ENCODE data around the gene GRM7.

GRM7 gene

GRCh38 chr3:7637694-7638093, 776.8 kb downstream of the GRM7 start:
- no peak for DNase-seq (ENCODE audit: low read depth in 1 of 2, low spot score in 1 of 2)
- no peak for TF ChIP-seq SPI1 (IDR thresholded peaks at IDR 0.05; ENCODE audit: borderline replicate concordance, low read depth)
- no peak for TF ChIP-seq GABPA (IDR thresholded peaks at IDR 0.05; ENCODE audit: low read depth)
- no peak for TF ChIP-seq POLR2AphosphoS5 (IDR thresholded peaks at IDR 0.05; ENCODE audit: low read depth)
- no peak for TF ChIP-seq REST (IDR thresholded peaks at IDR 0.05; ENCODE audit: insufficient replicate concordance, low read depth)
- TF ChIP-seq, protein P1, sequence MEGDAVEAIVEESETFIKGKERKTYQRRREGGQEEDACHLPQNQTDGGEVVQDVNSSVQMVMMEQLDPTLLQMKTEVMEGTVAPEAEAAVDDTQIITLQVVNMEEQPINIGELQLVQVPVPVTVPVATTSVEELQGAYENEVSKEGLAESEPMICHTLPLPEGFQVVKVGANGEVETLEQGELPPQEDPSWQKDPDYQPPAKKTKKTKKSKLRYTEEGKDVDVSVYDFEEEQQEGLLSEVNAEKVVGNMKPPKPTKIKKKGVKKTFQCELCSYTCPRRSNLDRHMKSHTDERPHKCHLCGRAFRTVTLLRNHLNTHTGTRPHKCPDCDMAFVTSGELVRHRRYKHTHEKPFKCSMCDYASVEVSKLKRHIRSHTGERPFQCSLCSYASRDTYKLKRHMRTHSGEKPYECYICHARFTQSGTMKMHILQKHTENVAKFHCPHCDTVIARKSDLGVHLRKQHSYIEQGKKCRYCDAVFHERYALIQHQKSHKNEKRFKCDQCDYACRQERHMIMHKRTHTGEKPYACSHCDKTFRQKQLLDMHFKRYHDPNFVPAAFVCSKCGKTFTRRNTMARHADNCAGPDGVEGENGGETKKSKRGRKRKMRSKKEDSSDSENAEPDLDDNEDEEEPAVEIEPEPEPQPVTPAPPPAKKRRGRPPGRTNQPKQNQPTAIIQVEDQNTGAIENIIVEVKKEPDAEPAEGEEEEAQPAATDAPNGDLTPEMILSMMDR (IDR thresholded peaks at IDR 0.05; ENCODE audit: insufficient read depth, low read length) = no peak
- Histone ChIP-seq H3K27me3 (ENCODE audit: insufficient read depth, poor library complexity, severe bottlenecking) (no peaks in the 10 kb centered on the region), H3K27ac (replicated peaks) (no peak overlapping the region), H3K4me3 (replicated peaks; ENCODE audit: insufficient read depth, low read length) (no peak overlapping the region)

GRCh38 chr3:7638103-7638502, 777.2 kb downstream of the GRM7 start:
- Histone ChIP-seq H3K4me3 (replicated peaks; ENCODE audit: insufficient read depth, low read length) (no peak overlapping the region), H3K27ac (replicated peaks) (no peak overlapping the region), H3K27me3 (ENCODE audit: insufficient read depth, poor library complexity, severe bottlenecking) (no peaks in the 10 kb centered on the region)
- TF ChIP-seq, protein P1 (IDR thresholded peaks at IDR 0.05; ENCODE audit: insufficient read depth, low read length) = no peak
- TF ChIP-seq GABPA (IDR thresholded peaks at IDR 0.05; ENCODE audit: low read depth) = no peak
- no peak for TF ChIP-seq SPI1 (IDR thresholded peaks at IDR 0.05; ENCODE audit: borderline replicate concordance, low read depth)
- no peak for TF ChIP-seq POLR2AphosphoS5 (IDR thresholded peaks at IDR 0.05; ENCODE audit: low read depth)
- TF ChIP-seq REST (IDR thresholded peaks at IDR 0.05; ENCODE audit: insufficient replicate concordance, low read depth) = no peak
- no peak for DNase-seq (ENCODE audit: low read depth in 1 of 2, low spot score in 1 of 2)

DNA sequence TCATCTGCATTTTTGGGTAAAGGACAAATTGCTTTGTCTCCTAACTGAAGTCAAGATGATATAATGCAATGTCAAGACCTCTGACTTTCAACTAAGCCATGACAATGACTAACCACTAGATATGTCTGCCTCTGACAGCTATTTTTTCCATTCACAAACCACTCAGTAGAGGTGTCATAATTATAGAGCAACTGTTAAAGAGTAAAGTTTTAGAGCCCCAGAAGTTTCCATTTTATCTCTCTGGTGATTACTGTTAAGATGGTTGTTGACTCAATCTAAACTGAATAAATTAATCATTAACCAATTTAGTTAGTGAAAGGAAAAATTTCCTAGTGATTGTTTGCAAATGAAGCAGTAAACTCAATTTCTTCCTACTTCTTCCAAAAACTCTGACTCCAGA, 779.9 kb downstream of the GRM7 start:
- TF ChIP-seq SPI1 (IDR thresholded peaks at IDR 0.05; ENCODE audit: borderline replicate concordance, low read depth) (no peak), POLR2AphosphoS5 (IDR thresholded peaks at IDR 0.05; ENCODE audit: low read depth) (no peak), GABPA (IDR thresholded peaks at IDR 0.05; ENCODE audit: low read depth) (no peak), REST (IDR thresholded peaks at IDR 0.05; ENCODE audit: insufficient replicate concordance, low read depth) (no peak)
- TF ChIP-seq, protein P1 (IDR thresholded peaks at IDR 0.05; ENCODE audit: insufficient read depth, low read length) = no peak
- H3K27ac ChIP-seq (replicated peaks) = no peak overlapping the region
- H3K4me3 ChIP-seq (replicated peaks; ENCODE audit: insufficient read depth, low read length) = no peak overlapping the region
- no peak for DNase-seq (ENCODE audit: low read depth in 1 of 2, low spot score in 1 of 2)
- H3K27me3 ChIP-seq (ENCODE audit: insufficient read depth, poor library complexity, severe bottlenecking) = no peaks in the 10 kb centered on the region

All from HL-60 (cell line).